ENCODE measurements around the gene SERPINB3. TPM values are rescaled to one million over a fixed set of nuclear protein-coding genes. Genes with fewer than 3 reads are reported as not detected.
"Not testable (repeated sequence)": the region's sequence is repeated elsewhere in the genome, so short reads cannot be mapped to it uniquely, and the experiment has no call there.

SERPINB3 gene
- total RNA-seq, 1 donor from 2014 or later = not detected

DNA sequence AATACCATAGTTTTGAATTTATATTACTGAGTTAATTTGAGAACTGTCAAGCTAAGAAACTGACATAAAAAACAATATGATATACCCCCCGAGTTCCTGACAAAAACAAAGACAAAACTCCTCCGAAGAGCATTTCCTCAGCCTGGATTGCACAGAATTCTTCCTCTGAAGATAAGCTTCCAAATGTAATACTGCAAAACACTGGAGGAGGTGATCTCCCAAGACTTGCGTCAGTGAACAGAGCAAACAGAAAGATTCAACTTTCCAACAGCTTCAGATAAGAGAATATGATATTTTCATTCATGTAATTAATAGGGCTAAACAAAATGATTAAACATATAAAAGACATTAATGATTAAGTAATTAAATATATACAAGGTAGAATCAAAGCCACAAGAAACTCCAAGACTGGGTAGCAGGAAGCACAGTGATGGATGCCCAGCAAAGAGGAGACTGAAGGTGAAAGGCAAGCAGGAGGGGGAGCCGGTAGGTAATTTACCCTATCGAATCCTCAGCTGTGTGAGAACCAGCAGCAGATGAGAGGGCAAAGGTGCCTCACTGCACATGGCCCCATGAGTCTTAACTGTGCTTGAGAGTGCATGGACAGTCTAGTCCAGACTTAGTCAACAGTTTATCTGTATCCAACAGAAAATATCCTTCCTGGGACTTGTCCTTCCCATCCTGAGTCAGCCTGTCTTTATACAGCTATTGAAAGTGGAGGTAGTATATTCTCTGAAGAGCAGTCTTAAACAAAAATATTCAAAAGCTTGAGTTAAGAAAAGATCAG, 18.3 kb upstream of the SERPINB3 start:
- DNase-seq (ENCODE audit: low spot score) = no peak
- Mint-ChIP-seq H3K27me3 (ENCODE audit: unreplicated experiment) (peaks cover 2% of the 10 kb centered on the region), H3K27ac (ENCODE audit: unreplicated experiment) (no peak overlapping the region), H3K9me3 (ENCODE audit: unreplicated experiment) (peaks cover 5% of the 10 kb centered on the region), H3K4me3 (ENCODE audit: unreplicated experiment) (no peak overlapping the region), H3K4me1 (ENCODE audit: unreplicated experiment) (no peaks in the 10 kb centered on the region), H3K36me3 (ENCODE audit: low read depth, unreplicated experiment) (no peaks in the 10 kb centered on the region)
- TF ChIP-seq, protein P1, sequence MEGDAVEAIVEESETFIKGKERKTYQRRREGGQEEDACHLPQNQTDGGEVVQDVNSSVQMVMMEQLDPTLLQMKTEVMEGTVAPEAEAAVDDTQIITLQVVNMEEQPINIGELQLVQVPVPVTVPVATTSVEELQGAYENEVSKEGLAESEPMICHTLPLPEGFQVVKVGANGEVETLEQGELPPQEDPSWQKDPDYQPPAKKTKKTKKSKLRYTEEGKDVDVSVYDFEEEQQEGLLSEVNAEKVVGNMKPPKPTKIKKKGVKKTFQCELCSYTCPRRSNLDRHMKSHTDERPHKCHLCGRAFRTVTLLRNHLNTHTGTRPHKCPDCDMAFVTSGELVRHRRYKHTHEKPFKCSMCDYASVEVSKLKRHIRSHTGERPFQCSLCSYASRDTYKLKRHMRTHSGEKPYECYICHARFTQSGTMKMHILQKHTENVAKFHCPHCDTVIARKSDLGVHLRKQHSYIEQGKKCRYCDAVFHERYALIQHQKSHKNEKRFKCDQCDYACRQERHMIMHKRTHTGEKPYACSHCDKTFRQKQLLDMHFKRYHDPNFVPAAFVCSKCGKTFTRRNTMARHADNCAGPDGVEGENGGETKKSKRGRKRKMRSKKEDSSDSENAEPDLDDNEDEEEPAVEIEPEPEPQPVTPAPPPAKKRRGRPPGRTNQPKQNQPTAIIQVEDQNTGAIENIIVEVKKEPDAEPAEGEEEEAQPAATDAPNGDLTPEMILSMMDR (IDR thresholded peaks at IDR 0.05; ENCODE audit: unreplicated experiment) = no peak

DNA sequence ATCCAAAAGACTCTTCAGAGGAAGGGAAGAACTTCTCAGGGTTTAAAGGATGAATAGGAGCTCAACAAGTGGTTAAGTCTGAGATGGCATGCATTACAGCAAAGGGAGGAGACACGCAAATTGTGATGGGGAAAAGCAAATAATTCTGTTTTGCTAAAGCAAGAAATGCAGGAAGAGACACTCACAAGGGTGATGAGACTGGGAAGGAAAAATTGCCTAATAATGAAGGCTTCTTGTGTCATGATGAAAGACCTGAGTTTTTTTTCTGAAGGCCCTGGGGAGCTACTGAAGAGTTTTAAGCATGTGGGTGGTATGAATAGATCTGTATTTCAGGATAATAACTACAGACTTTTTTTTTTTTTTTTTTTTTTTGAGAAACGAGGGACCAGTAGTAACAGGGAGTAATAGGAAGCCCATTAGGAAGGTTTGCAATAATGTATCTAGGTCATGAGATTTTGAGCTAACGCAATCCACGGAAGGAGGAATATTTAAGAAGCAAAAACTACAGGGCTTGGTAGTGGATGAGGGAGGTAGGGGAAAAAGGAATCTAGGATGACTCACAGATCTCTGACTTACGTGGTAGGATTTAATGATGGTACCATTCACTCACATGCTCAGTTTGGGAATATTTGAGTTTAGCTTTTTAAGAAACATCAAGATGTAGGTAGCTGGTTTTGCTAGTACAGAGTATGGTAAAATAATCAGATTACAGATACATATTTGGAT, 16.0 kb upstream of the SERPINB3 start:
- no peak overlapping the region for H3K27ac Mint-ChIP-seq (ENCODE audit: unreplicated experiment)
- no peak overlapping the region for H3K4me3 Mint-ChIP-seq (ENCODE audit: unreplicated experiment)

DNA sequence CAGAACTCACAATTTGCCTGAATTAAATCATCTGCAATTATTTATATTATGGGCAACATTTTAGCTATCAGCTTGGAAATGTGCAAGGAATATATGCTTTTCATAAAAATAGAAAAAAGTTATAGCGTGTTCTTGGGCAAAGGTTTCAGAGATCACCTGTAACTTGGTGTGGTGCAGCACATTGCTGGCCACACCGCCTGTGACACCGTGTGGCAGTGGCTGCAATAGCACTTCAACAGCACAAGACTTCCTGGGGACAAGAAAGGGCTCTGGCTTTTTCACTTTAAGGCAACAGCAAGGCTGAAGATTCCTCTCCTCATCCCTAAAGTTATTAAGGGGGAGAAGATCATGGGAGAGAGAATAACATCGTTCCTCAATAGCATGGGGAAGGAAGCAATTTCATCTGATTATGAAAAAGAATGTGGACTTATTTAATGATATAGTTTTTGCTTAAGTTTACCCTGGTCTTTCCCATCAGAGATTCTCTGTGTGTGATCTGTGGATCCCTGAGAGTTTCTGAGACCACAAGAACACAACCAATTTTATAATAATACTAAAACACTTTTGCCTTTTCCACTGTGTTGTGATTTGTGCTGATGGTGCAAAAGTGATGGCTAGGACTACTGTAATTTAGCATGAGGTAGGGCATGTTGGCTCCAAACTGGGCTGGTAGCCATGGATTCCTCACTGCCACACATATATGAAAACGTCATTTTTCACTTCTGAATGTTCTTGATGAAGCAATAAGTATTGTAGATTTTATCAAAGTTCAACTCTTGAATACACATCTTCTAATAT, 15.0 kb upstream of the SERPINB3 start:
- Mint-ChIP-seq H3K27me3 (ENCODE audit: unreplicated experiment) (no peaks in the 10 kb centered on the region), H3K27ac (ENCODE audit: unreplicated experiment) (no peak overlapping the region), H3K36me3 (ENCODE audit: low read depth, unreplicated experiment) (no peaks in the 10 kb centered on the region), H3K4me3 (ENCODE audit: unreplicated experiment) (no peak overlapping the region), H3K9me3 (ENCODE audit: unreplicated experiment) (peaks cover 5% of the 10 kb centered on the region), H3K4me1 (ENCODE audit: unreplicated experiment) (no peaks in the 10 kb centered on the region)
- TF ChIP-seq, protein P1 (IDR thresholded peaks at IDR 0.05; ENCODE audit: unreplicated experiment) = peak; percentile 43
- peak; percentile 21 for DNase-seq (ENCODE audit: low spot score)

More for the DNA sequence above, 16.0 kb upstream of the SERPINB3 start:
- TF ChIP-seq, protein P1 (IDR thresholded peaks at IDR 0.05; ENCODE audit: unreplicated experiment) = no peak
- H3K9me3 Mint-ChIP-seq (ENCODE audit: unreplicated experiment) = peaks cover 5% of the 10 kb centered on the region
- no peaks in the 10 kb centered on the region for H3K27me3 Mint-ChIP-seq (ENCODE audit: unreplicated experiment)
- DNase-seq (ENCODE audit: low spot score) = no peak
- H3K4me1 Mint-ChIP-seq (ENCODE audit: unreplicated experiment) = no peaks in the 10 kb centered on the region
- H3K36me3 Mint-ChIP-seq (ENCODE audit: low read depth, unreplicated experiment) = no peaks in the 10 kb centered on the region

DNA sequence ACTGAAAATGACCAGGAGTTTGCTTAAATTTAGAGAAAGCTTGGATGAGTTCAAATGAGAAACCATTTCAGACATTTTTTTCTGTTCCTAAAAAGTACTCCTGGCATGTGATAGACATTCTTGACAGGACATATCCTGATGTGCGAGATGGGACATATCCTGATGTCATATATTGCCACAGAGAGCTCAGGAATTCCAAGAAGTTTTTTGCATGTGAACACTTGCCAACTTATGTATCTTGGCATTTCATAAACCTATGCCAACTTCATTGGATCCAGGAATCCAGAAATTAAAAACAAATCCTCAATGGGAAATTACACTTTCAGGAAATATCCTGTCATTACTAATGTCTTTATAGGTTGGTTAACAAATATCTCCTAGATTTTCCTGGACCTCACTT, 2.9 kb upstream of the SERPINB3 start:
- no peaks in the 10 kb centered on the region for H3K27me3 Mint-ChIP-seq (ENCODE audit: unreplicated experiment)
- DNase-seq (ENCODE audit: low spot score) = no peak
- no peak overlapping the region for H3K27ac Mint-ChIP-seq (ENCODE audit: unreplicated experiment)
- TF ChIP-seq, protein P1 (IDR thresholded peaks at IDR 0.05; ENCODE audit: unreplicated experiment) = no peak
- no peak overlapping the region for H3K4me3 Mint-ChIP-seq (ENCODE audit: unreplicated experiment)
- peaks cover 9% of the 10 kb centered on the region for H3K9me3 Mint-ChIP-seq (ENCODE audit: unreplicated experiment)
- peaks cover 11% of the 10 kb centered on the region for H3K36me3 Mint-ChIP-seq (ENCODE audit: low read depth, unreplicated experiment)
- H3K4me1 Mint-ChIP-seq (ENCODE audit: unreplicated experiment) = peaks cover 8% of the 10 kb centered on the region

DNA sequence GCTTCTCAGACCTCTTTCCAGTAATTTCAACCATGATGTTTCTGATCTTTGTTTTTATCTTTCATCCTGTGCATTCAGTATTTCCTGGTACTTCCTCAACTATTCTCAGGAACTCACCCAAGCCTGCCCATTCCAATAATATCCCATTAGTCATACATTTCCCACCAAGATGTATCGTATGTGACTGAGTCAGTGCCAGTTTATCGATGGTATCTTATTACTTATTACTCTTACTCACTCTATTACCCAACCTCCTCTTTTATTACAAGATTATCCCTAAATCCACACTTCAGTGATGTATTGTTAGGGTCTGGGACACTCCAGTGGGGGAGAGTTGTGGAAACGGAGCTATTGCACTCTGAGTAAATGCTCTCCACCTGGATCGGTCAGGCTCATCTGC, 2.8 kb downstream of the SERPINB3 start:
- peaks cover 14% of the 10 kb centered on the region for H3K4me1 Mint-ChIP-seq (ENCODE audit: unreplicated experiment)

DNA sequence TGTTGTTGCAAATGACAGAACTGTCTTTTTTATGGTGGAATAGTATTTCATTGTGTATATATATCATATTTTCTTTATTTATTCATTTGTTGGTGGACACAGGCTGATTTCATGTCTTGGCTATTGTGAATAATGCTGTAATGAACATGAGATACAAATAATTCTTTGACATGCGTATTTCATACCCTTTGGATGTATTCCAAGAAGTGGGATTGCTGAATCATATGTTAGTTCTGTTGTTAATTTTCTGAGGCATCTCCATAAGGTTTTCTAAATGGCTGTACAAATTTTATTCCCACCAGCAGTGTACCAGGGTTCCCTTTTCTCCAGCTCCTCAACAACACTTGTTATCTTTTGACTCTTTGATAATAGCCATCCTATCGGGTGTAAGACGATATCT, 11.4 kb downstream of the SERPINB3 start:
- H3K27me3 Mint-ChIP-seq (ENCODE audit: unreplicated experiment); H3K27ac Mint-ChIP-seq (ENCODE audit: unreplicated experiment); H3K36me3 Mint-ChIP-seq (ENCODE audit: low read depth, unreplicated experiment); H3K4me1 Mint-ChIP-seq (ENCODE audit: unreplicated experiment); DNase-seq (ENCODE audit: low spot score); H3K9me3 Mint-ChIP-seq (ENCODE audit: unreplicated experiment); H3K4me3 Mint-ChIP-seq (ENCODE audit: unreplicated experiment): not testable (repeated sequence)

More for the DNA sequence above, 2.8 kb downstream of the SERPINB3 start:
- H3K9me3 Mint-ChIP-seq (ENCODE audit: unreplicated experiment); H3K36me3 Mint-ChIP-seq (ENCODE audit: low read depth, unreplicated experiment); H3K4me3 Mint-ChIP-seq (ENCODE audit: unreplicated experiment); H3K27ac Mint-ChIP-seq (ENCODE audit: unreplicated experiment); H3K27me3 Mint-ChIP-seq (ENCODE audit: unreplicated experiment); DNase-seq (ENCODE audit: low spot score): not testable (repeated sequence)
